GM23338 (cell line): ENCODE results near the gene HARS1. TPM values are rescaled to one million over a fixed set of nuclear protein-coding genes. Genes with fewer than 3 reads are reported as not detected.

Source experiments
- ATAC-seq: fragments of 200-7000 bp; cut with Tn5 transposase; 3 replicates; pipeline ENCODE4 v1.9.1; 2020
- DNase-seq: peaks from one replicate; pipeline ENCODE4 v3.0.0-alpha.2; 2015; ENCODE audit warnings: low spot score
- H2AFZ ChIP-seq: fragments of 200-600 bp; sonication (generic); 2 replicates; pipeline ENCODE4 v1.8.0; 2016; ENCODE audit warnings: antibody characterized with exemption, mild to moderate bottlenecking, moderate library complexity
- H3F3A ChIP-seq: fragments of 200-600 bp; sonication (generic); replicated peaks from 2 replicates; pipeline ENCODE4 v1.8.0; 2017; ENCODE audit warnings: antibody characterized with exemption, mixed run types, low read depth
- H3K27ac ChIP-seq: fragments of 200-600 bp; sonication (generic); 2 replicates; pipeline ENCODE4 v1.6.1; 2016; ENCODE audit warnings: low read depth
- H3K27me3 ChIP-seq: fragments of 200-600 bp; sonication (generic); 2 replicates; pipeline ENCODE4 v1.8.0; 2016; ENCODE audit warnings: mild to moderate bottlenecking, mixed run types, moderate library complexity; ENCODE audit not compliant: insufficient read depth
- H3K36me3 ChIP-seq: fragments of 200-600 bp; sonication (generic); 2 replicates; pipeline ENCODE4 v1.8.0; 2016; ENCODE audit warnings: mild to moderate bottlenecking; ENCODE audit not compliant: insufficient read depth
- H3K4me1 ChIP-seq: fragments of 200-600 bp; sonication (generic); 2 replicates; pipeline ENCODE4 v1.8.0; 2016; ENCODE audit warnings: mild to moderate bottlenecking, moderate library complexity; ENCODE audit not compliant: insufficient read depth
- H3K4me2 ChIP-seq: fragments of 200-600 bp; sonication (generic); 2 replicates; pipeline ENCODE4 v1.7.1; 2017; ENCODE audit warnings: mixed run types
- H3K4me3 ChIP-seq: fragments of 200-600 bp; sonication (generic); 2 replicates; pipeline ENCODE4 v1.6.1; 2016; ENCODE audit warnings: mixed run types
- H3K79me2 ChIP-seq: fragments of 200-600 bp; sonication (generic); replicated peaks from 2 replicates; pipeline ENCODE4 v1.8.0; 2017; ENCODE audit warnings: mild to moderate bottlenecking; ENCODE audit not compliant: insufficient read depth
- H3K9me2 ChIP-seq: fragments of 200-600 bp; sonication (generic); 2 replicates; pipeline ENCODE4 v1.8.0; 2017; ENCODE audit not compliant: insufficient read depth
- H4K20me1 ChIP-seq: fragments of 200-600 bp; sonication (generic); replicated peaks from 2 replicates; pipeline ENCODE4 v1.8.0; 2017; ENCODE audit warnings: mild to moderate bottlenecking; ENCODE audit not compliant: insufficient read depth
- H3K27ac Mint-ChIP-seq: 2 replicates; pipeline ENCODE4 v1.8.0; 2020; ENCODE audit warnings: inconsistent platforms, mild to moderate bottlenecking, moderate library complexity, mixed read lengths
- H3K27me3 Mint-ChIP-seq: 3 replicates; pipeline ENCODE4 v1.8.0; 2022; ENCODE audit warnings: low read depth, mild to moderate bottlenecking, moderate library complexity, mixed read lengths, inconsistent platforms; ENCODE audit not compliant: insufficient read depth, poor library complexity
- H3K36me3 Mint-ChIP-seq: 3 replicates; pipeline ENCODE4 v1.8.0; 2021; ENCODE audit warnings: low read depth, mild to moderate bottlenecking, inconsistent platforms, moderate library complexity, mixed read lengths
- H3K4me1 Mint-ChIP-seq: 3 replicates; pipeline ENCODE4 v1.8.0; 2020; ENCODE audit warnings: mild to moderate bottlenecking, inconsistent platforms, mixed read lengths
- H3K4me3 Mint-ChIP-seq: 3 replicates; pipeline ENCODE4 v1.8.0; 2021; ENCODE audit warnings: moderate library complexity, mild to moderate bottlenecking, inconsistent platforms, mixed read lengths
- H3K9me3 Mint-ChIP-seq: 3 replicates; pipeline ENCODE4 v1.8.0; 2020; ENCODE audit warnings: moderate library complexity, mild to moderate bottlenecking, inconsistent platforms, mixed read lengths
- CREB1 ChIP-seq: fragments of 250-450 bp; sonication (Bioruptor Pico); IDR thresholded peaks from 2 replicates; pipeline ENCODE4 v1.5.0; 2020; ENCODE audit warnings: low read depth, mild to moderate bottlenecking, moderate library complexity
- EZH2phosphoT487 ChIP-seq: fragments of 200-600 bp; sonication (generic); IDR thresholded peaks from one replicate; pipeline ENCODE4 v1.8.1; 2018; ENCODE audit warnings: antibody characterized with exemption; ENCODE audit not compliant: unreplicated experiment
- JUNB ChIP-seq: IDR thresholded peaks from one replicate; pipeline ENCODE4 v1.6.1; 2016; ENCODE audit warnings: antibody characterized with exemption; ENCODE audit not compliant: unreplicated experiment
- NANOG ChIP-seq: IDR thresholded peaks from 2 replicates; pipeline ENCODE4 v1.6.1; 2016; ENCODE audit warnings: antibody characterized with exemption, borderline replicate concordance
- POLR2AphosphoS5 ChIP-seq: IDR thresholded peaks from 2 replicates; pipeline ENCODE4 v1.6.1; 2016; ENCODE audit warnings: antibody characterized with exemption, low read depth
- STAT1 ChIP-seq: IDR thresholded peaks from one replicate; pipeline ENCODE4 v1.6.1; 2016; ENCODE audit warnings: antibody characterized with exemption; ENCODE audit not compliant: unreplicated experiment
- ZNF114 ChIP-seq: fragments of 250-450 bp; sonication (Bioruptor Pico); IDR thresholded peaks from 2 replicates; pipeline ENCODE4 v1.5.0; 2020; ENCODE audit warnings: mild to moderate bottlenecking, moderate library complexity
- polyA plus RNA-seq: library from polyadenylated mRNA; unstranded; fragments of >200 nt; fragmentation: Nextera tagmentation; extraction: Ambion mirVana; gene quantifications from 2 replicates; pipeline ENCODE4 v1.2.1, GENCODE V29; 2016
- total RNA-seq: library from RNA; depleted of rRNA; stranded (reverse); fragments of >200 nt; shearing (Covaris generic); gene quantifications from 2 replicates; pipeline ENCODE4 v1.2.3, GENCODE V29; 2014
- TF ChIP-seq, protein P1 (sequence below): fragments of 250-450 bp; sonication (Bioruptor Pico); IDR thresholded peaks from 2 replicates; pipeline ENCODE4 v1.5.0; 2020; ENCODE audit warnings: mild to moderate bottlenecking, moderate library complexity
- TF ChIP-seq, protein P2 (sequence below): IDR thresholded peaks from 2 replicates; pipeline ENCODE4 v1.6.1; 2016; ENCODE audit warnings: antibody characterized with exemption

HARS1 gene
- total and polyA plus RNA-seq, 2 experiments from 2014 or later = 51.6 to 57.8 TPM

DNA sequence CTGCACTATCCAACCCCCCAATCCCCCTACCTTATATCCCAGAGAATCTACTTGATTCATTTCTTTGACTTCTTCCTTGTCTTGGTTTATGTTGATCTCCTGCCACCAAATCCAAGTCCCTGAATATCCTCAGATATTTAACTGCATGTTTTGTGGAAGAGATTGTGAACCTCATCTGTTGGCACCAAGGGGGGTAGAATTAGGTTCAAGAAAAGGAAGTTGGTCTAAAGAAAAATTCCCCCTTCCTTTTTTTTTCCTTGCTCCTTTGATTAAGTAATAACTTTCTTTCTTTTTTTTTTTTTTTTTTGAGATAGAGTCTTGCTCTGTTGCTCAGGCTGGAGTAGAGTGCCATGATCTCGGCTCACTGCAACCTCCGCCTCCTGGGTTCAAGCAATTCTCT lies 57.7 kb downstream of the HARS1 start:
- no peak for DNase-seq
- Mint-ChIP-seq H3K27me3 (peaks cover 24% of the 10 kb centered on the region), H3K36me3 (0 out of 3 replicates have a peak, but pooled peaks cover 3% of the 10 kb centered on the region), H3K27ac (no peak overlapping the region), H3K9me3 (peaks cover 31% of the 10 kb centered on the region), H3K4me1 (peaks cover 4% of the 10 kb centered on the region), H3K4me3 (no peak overlapping the region; the same call in 2 of the 3 replicates)
- Histone ChIP-seq H3K27me3 (peaks cover 39% of the 10 kb centered on the region), H3K4me2 (no peak overlapping the region), H3K9me2 (0 out of 2 replicates have a peak, but pooled peaks cover 3% of the 10 kb centered on the region), H3K27ac (no peak overlapping the region), H2AFZ (no peak overlapping the region), H3K79me2 (no peaks in the 10 kb centered on the region), H3K36me3 (no peaks in the 10 kb centered on the region), H3F3A (no peaks in the 10 kb centered on the region), H4K20me1 (no peaks in the 10 kb centered on the region), H3K4me3 (no peak overlapping the region), H3K4me1 (peaks cover 4% of the 10 kb centered on the region)
- TF ChIP-seq CREB1 (CRISPR knock-in tag) (no peak), STAT1 (no peak), JUNB (no peak), NANOG (no peak), ZNF114 (CRISPR knock-in tag) (no peak), EZH2phosphoT487 (no peak), POLR2AphosphoS5 (no peak)
- TF ChIP-seq, protein P1, sequence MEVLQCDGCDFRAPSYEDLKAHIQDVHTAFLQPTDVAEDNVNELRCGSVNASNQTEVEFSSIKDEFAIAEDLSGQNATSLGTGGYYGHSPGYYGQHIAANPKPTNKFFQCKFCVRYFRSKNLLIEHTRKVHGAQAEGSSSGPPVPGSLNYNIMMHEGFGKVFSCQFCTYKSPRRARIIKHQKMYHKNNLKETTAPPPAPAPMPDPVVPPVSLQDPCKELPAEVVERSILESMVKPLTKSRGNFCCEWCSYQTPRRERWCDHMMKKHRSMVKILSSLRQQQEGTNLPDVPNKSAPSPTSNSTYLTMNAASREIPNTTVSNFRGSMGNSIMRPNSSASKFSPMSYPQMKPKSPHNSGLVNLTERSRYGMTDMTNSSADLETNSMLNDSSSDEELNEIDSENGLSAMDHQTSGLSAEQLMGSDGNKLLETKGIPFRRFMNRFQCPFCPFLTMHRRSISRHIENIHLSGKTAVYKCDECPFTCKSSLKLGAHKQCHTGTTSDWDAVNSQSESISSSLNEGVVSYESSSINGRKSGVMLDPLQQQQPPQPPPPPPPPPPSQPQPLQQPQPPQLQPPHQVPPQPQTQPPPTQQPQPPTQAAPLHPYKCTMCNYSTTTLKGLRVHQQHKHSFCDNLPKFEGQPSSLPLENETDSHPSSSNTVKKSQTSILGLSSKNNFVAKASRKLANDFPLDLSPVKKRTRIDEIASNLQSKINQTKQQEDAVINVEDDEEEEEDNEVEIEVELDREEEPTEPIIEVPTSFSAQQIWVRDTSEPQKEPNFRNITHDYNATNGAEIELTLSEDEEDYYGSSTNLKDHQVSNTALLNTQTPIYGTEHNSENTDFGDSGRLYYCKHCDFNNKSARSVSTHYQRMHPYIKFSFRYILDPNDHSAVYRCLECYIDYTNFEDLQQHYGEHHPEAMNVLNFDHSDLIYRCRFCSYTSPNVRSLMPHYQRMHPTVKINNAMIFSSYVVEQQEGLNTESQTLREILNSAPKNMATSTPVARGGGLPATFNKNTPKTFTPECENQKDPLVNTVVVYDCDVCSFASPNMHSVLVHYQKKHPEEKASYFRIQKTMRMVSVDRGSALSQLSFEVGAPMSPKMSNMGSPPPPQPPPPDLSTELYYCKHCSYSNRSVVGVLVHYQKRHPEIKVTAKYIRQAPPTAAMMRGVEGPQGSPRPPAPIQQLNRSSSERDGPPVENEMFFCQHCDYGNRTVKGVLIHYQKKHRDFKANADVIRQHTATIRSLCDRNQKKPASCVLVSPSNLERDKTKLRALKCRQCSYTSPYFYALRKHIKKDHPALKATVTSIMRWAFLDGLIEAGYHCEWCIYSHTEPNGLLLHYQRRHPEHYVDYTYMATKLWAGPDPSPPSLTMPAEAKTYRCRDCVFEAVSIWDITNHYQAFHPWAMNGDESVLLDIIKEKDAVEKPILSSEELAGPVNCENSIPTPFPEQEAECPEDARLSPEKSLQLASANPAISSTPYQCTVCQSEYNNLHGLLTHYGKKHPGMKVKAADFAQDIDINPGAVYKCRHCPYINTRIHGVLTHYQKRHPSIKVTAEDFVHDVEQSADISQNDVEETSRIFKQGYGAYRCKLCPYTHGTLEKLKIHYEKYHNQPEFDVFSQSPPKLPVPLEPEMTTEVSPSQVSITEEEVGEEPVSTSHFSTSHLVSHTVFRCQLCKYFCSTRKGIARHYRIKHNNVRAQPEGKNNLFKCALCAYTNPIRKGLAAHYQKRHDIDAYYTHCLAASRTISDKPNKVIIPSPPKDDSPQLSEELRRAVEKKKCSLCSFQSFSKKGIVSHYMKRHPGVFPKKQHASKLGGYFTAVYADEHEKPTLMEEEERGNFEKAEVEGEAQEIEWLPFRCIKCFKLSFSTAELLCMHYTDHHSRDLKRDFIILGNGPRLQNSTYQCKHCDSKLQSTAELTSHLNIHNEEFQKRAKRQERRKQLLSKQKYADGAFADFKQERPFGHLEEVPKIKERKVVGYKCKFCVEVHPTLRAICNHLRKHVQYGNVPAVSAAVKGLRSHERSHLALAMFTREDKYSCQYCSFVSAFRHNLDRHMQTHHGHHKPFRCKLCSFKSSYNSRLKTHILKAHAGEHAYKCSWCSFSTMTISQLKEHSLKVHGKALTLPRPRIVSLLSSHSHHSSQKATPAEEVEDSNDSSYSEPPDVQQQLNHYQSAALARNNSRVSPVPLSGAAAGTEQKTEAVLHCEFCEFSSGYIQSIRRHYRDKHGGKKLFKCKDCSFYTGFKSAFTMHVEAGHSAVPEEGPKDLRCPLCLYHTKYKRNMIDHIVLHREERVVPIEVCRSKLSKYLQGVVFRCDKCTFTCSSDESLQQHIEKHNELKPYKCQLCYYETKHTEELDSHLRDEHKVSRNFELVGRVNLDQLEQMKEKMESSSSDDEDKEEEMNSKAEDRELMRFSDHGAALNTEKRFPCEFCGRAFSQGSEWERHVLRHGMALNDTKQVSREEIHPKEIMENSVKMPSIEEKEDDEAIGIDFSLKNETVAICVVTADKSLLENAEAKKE (CRISPR knock-in tag) = no peak
- TF ChIP-seq, protein P2, sequence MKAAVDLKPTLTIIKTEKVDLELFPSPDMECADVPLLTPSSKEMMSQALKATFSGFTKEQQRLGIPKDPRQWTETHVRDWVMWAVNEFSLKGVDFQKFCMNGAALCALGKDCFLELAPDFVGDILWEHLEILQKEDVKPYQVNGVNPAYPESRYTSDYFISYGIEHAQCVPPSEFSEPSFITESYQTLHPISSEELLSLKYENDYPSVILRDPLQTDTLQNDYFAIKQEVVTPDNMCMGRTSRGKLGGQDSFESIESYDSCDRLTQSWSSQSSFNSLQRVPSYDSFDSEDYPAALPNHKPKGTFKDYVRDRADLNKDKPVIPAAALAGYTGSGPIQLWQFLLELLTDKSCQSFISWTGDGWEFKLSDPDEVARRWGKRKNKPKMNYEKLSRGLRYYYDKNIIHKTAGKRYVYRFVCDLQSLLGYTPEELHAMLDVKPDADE = no peak
- ATAC-seq = no peak
